ENCODE data around the gene ZNF483.

GRCh38 chr9:111561165-111561719 lies 36.3 kb downstream of the ZNF483 start:
- TF ChIP-seq CTCF (IDR thresholded peaks at IDR 0.05), result no peak
- TF ChIP-seq POLR2AphosphoS5 (IDR thresholded peaks at IDR 0.05), result no peak
- TF ChIP-seq POLR2A (IDR thresholded peaks at IDR 0.05), result no peak

Measured in breast epithelium (tissue), 3 donors.